Astrocyte (in vitro differentiated cells and primary cell): ENCODE measurements around the gene RANBP10.

Source experiments
- CTCF ChIP-seq: IDR thresholded peaks from 2 replicates; pipeline ENCODE4 v1.5.1; 2011; ENCODE audit warnings: low read depth, mild to moderate bottlenecking, inconsistent platforms, low read length, moderate library complexity; ENCODE audit not compliant: insufficient read depth
- EZH2 ChIP-seq: IDR thresholded peaks from 2 replicates; pipeline ENCODE4 v1.6.1; 2012; ENCODE audit warnings: mild to moderate bottlenecking, low read length, inconsistent platforms; ENCODE audit not compliant: insufficient read depth

GRCh38 chr16:67729636-67730248 is 76.6 kb downstream of the RANBP10 start:
- TF ChIP-seq CTCF (no peak), EZH2 (no peak)
